HL-60 (cell line): ENCODE measurements around the gene PIR.

Source experiments
- DNase-seq, 2 experiments: peaks; one replicate each; pipeline ENCODE4 v3.0.0-alpha.2; 2010 to 2020; ENCODE audit warnings: low read depth in 1 of 2, low spot score in 1 of 2
- H3K27ac ChIP-seq: fragments of 250-450 bp; sonication (Bioruptor Pico); replicated peaks from 2 replicates; pipeline ENCODE4 v1.5.1; 2020; ENCODE audit warnings: mild to moderate bottlenecking, moderate library complexity
- H3K27me3 ChIP-seq: fragments of 250-450 bp; sonication (Bioruptor Pico); 2 replicates; pipeline ENCODE4 v1.5.1; 2021; ENCODE audit warnings: mild to moderate bottlenecking, moderate library complexity; ENCODE audit not compliant: insufficient read depth, poor library complexity, severe bottlenecking
- H3K4me3 ChIP-seq: replicated peaks from 2 replicates; pipeline ENCODE4 v1.5.1; 2011; ENCODE audit warnings: mild to moderate bottlenecking, control low read depth, low read length; ENCODE audit not compliant: insufficient read depth
- GABPA ChIP-seq: IDR thresholded peaks from 2 replicates; pipeline ENCODE4 v1.6.1; 2012; ENCODE audit warnings: low read depth
- POLR2AphosphoS5 ChIP-seq: IDR thresholded peaks from 2 replicates; pipeline ENCODE4 v1.6.1; 2012; ENCODE audit warnings: low read depth
- SPI1 ChIP-seq: IDR thresholded peaks from 2 replicates; pipeline ENCODE4 v1.6.1; 2012; ENCODE audit warnings: low read depth, mild to moderate bottlenecking, borderline replicate concordance
- TF ChIP-seq, protein P1 (sequence below): IDR thresholded peaks from one replicate; pipeline ENCODE4 v1.5.1; 2011; ENCODE audit warnings: low read length, control low read depth, inconsistent platforms; ENCODE audit not compliant: insufficient read depth
- TF ChIP-seq, protein P2 (sequence below): IDR thresholded peaks from 2 replicates; pipeline ENCODE4 v1.6.1; 2012; ENCODE audit warnings: low read depth; ENCODE audit not compliant: insufficient replicate concordance

The PIR gene

DNA sequence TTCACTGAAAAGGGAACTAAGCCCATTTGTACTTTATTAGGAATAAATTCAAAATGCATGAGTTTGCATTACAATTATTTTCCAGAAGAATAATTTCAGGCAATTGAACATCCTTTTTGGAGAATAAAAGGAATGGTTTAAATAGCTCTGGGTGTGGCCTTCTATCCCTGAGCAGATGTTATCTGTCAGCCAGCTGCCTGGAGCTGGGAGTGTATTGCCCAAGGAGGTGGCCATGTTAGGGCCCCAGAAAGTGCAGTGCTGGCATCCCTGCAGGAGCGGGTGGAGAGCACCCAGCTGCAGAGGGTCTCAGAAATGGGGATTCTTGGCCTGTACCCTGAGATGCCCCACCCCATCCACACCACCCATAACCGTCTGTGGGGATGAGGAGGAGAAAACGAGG, 87.3 kb downstream of the PIR start:
- DNase-seq, result no peak
- TF ChIP-seq, protein P1, sequence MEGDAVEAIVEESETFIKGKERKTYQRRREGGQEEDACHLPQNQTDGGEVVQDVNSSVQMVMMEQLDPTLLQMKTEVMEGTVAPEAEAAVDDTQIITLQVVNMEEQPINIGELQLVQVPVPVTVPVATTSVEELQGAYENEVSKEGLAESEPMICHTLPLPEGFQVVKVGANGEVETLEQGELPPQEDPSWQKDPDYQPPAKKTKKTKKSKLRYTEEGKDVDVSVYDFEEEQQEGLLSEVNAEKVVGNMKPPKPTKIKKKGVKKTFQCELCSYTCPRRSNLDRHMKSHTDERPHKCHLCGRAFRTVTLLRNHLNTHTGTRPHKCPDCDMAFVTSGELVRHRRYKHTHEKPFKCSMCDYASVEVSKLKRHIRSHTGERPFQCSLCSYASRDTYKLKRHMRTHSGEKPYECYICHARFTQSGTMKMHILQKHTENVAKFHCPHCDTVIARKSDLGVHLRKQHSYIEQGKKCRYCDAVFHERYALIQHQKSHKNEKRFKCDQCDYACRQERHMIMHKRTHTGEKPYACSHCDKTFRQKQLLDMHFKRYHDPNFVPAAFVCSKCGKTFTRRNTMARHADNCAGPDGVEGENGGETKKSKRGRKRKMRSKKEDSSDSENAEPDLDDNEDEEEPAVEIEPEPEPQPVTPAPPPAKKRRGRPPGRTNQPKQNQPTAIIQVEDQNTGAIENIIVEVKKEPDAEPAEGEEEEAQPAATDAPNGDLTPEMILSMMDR, result no peak
- no peak for TF ChIP-seq GABPA
- no peak for TF ChIP-seq SPI1
- TF ChIP-seq, protein P2, sequence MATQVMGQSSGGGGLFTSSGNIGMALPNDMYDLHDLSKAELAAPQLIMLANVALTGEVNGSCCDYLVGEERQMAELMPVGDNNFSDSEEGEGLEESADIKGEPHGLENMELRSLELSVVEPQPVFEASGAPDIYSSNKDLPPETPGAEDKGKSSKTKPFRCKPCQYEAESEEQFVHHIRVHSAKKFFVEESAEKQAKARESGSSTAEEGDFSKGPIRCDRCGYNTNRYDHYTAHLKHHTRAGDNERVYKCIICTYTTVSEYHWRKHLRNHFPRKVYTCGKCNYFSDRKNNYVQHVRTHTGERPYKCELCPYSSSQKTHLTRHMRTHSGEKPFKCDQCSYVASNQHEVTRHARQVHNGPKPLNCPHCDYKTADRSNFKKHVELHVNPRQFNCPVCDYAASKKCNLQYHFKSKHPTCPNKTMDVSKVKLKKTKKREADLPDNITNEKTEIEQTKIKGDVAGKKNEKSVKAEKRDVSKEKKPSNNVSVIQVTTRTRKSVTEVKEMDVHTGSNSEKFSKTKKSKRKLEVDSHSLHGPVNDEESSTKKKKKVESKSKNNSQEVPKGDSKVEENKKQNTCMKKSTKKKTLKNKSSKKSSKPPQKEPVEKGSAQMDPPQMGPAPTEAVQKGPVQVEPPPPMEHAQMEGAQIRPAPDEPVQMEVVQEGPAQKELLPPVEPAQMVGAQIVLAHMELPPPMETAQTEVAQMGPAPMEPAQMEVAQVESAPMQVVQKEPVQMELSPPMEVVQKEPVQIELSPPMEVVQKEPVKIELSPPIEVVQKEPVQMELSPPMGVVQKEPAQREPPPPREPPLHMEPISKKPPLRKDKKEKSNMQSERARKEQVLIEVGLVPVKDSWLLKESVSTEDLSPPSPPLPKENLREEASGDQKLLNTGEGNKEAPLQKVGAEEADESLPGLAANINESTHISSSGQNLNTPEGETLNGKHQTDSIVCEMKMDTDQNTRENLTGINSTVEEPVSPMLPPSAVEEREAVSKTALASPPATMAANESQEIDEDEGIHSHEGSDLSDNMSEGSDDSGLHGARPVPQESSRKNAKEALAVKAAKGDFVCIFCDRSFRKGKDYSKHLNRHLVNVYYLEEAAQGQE, result no peak
- TF ChIP-seq POLR2AphosphoS5, result no peak
- no peak overlapping the region for H3K4me3 ChIP-seq
- H3K27ac ChIP-seq, result no peak overlapping the region
- H3K27me3 ChIP-seq, result no peaks in the 10 kb centered on the region

DNA sequence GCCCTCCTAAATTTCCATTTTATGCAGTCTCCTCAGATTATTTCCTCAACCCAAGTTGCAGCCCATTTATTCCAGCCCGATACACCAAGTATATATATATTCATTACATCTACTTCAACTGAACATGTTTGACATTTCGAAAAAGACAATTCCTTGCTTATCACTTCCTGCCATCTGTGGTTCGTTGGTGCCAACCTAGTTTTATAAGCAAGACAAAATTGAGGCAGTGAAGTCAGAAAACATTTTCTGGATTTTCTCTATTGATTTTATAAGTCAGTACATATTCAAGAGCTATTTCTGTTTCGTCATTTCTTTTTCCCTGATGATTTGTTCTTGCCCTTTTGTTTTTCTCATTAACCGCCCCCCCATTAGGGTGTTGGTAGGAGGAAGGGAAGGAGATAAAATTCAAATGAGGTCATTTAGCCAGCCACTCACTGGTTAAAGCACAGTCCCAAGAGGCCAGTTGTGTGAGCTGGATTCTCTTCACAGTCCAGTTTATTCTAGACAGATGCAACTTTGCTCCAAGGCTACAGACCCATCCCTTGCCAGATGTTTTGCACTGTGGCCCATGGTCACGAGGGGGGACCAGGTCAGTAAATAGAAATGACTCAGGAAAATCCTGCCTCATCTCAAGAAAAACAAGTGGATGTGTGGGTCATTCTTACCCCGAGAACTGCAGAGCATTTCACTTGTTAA, 88.6 kb downstream of the PIR start:
- Histone ChIP-seq H3K27ac (no peak overlapping the region), H3K4me3 (no peak overlapping the region), H3K27me3 (no peaks in the 10 kb centered on the region)
- no peak for DNase-seq
- TF ChIP-seq SPI1 (no peak), POLR2AphosphoS5 (no peak), GABPA (no peak)
- TF ChIP-seq, protein P2, result no peak
- TF ChIP-seq, protein P1, result no peak

DNA sequence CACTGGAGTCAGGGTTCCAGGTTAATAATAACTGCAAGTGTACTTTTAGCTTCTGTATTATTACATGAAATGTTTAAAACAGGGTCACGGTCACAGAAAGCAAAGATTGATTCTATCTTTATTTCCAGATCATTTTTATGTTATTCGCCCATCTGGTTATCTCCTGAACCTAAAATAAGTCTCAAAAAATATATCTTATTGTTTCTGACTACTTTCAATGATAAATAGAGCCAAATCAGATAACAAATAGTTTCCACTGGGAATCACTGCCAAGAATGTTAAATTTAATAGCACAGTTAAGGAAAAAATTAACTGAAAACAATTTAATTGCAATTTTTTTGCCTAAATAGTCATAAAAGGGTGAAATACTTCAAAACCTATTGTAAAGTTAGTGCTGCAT, 91.8 kb downstream of the PIR start:
- no peak for TF ChIP-seq GABPA
- no peak for TF ChIP-seq SPI1
- TF ChIP-seq, protein P2, result no peak
- no peak for TF ChIP-seq POLR2AphosphoS5
- TF ChIP-seq, protein P1, result no peak
- no peak for DNase-seq
- Histone ChIP-seq H3K27me3 (peaks cover 2% of the 10 kb centered on the region), H3K4me3 (no peak overlapping the region), H3K27ac (no peak overlapping the region)
